ENCODE results near the gene RANBP3.
"Not testable (repeated sequence)": the region's sequence is repeated elsewhere in the genome, so short reads cannot be mapped to it uniquely, and the experiment has no call there.

The RANBP3 gene

DNA sequence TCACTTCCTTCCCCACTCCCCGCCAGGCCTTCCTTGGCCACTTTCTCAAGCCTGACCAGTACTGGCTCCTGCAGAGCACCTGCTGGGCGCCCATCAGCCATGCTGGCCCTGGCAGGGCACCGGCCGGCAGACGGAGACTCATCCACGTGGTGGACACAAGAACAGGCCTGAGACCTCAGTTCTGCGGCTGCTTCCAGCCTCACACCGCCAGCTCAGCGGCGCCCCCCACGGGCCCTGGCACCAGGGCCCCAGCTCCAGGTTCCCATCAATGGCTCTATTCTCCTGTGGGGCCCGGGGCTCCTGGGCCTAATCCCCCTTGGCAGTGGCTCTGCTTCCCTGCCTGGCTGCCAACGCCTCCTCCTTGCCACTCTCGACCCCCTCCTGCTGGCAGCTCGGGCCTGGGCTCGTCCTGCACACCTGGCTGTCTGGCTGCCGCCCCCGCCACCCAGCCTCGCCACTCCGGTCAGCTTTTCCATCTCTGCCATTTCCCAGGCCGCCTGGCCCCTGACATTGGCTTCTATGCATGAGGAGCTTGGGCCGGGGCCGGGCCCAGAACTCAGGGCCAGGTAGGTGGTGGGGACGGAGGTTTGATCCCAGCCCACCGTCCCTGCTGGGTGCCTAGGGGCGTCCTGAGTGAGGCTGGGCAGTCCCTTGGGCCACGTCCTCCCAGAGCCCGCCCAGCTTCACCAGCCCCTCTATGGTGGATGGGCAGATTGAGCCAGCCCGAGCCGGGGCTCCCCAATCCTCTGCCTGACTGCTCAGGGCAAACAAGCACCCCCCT is 80.6 kb downstream of the RANBP3 start:
- no peak for DNase-seq

DNA sequence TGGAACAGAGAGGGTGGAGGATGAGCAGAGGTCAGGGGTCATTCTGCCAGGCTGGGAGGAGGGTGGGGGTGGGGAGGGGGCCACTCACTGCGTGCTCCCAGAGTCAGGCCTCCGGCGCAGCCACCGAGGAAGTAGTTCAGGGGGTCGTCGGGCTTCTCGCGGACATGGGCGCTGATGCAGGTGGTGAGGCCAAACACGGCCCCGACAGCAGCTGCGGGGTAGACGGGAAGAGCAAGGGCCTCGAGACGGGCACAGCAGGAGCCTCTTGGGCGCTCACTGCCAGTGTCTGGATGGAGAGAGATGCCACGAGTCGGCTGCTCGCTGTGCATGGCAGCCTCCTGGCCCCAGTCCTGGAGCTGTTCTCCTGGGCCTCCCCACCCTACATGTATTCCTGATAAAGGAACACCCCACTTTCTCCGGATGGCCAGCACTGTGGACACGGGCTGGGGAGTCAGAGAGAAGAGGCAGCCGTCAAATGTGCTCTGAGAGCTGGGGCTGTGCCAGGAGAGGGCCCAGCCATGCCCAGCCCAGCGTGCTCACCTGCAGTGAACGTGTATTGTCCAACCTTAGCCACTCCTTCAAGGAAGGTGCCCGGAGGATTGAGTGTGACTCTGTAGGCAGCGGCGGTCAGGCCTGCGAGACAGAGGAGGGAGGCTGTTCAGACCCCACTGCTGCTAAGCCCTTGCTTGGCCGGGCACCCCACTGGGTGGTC is 81.4 kb downstream of the RANBP3 start:
- DNase-seq: no peak

DNA sequence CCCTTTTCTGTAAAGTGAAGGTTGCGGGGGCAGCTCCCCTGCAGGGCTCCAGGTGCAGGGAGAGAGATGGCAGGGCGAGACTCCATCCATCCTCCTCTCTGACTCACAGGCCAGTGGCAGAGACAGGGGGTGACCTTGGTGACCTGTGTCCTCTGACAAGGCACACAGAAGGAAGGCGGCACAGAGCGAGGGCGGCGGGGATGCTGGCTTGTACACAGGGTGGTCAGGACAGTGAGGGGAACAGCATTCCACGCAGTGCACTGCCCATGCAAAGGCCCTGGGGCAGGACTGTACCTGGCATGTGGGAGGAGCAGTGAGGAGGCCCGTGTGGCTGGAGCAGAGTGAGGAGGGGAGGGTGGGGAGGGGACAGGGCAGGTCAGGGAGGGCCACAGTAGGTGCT is 82.0 kb downstream of the RANBP3 start:
- no peak for DNase-seq

DNA sequence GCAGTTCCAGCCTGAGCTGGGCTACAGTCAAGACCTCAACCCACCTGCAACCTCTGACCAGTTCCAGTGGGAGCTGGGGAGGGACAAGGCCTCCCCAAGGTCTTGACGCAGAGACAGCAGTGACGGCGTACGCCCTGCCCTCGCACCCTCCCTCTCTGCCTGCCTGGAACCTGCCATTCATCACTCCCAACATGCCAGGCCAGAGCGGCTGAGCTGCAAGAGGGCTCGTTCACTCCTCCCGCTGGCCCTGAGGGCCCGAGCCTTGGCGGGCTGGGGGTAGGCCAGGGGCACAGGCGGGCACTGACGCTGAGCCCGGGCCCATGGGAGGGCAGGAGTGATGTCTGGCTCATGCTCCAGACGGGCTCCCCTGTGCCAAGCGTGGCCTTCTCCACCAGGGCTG is 82.5 kb downstream of the RANBP3 start:
- no peak for DNase-seq

DNA sequence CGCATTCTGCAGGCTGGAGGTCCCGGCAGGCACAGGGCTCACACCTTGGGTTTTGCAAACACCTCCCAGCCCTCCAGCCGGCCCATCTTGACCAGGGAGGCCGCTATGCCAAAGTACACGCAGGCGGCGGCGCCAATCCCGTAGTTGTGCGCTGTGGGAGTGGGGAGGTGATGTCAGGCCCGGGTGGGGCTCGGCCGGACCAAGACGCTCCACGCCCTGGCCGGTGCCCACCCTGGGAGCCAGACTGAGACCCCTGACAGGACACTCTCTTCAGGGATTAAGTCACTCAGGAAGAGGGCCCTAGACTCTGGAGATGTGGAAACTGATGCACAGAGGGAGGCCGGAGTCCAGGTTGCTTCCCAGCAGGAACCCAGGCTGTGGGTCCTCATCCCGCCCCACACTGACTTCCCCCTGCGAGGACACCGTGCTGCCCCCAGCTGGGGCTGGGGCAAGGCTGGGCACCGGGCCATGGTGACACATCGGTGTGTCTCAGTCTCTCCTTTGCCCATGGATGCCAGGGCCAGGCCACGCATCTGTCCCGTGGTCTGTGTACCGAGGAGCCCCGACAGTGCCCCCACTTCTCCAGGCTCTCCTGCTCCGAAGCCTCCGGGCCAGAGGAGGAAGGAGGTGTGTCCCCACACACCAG is 83.1 kb downstream of the RANBP3 start:
- no peak for DNase-seq

DNA sequence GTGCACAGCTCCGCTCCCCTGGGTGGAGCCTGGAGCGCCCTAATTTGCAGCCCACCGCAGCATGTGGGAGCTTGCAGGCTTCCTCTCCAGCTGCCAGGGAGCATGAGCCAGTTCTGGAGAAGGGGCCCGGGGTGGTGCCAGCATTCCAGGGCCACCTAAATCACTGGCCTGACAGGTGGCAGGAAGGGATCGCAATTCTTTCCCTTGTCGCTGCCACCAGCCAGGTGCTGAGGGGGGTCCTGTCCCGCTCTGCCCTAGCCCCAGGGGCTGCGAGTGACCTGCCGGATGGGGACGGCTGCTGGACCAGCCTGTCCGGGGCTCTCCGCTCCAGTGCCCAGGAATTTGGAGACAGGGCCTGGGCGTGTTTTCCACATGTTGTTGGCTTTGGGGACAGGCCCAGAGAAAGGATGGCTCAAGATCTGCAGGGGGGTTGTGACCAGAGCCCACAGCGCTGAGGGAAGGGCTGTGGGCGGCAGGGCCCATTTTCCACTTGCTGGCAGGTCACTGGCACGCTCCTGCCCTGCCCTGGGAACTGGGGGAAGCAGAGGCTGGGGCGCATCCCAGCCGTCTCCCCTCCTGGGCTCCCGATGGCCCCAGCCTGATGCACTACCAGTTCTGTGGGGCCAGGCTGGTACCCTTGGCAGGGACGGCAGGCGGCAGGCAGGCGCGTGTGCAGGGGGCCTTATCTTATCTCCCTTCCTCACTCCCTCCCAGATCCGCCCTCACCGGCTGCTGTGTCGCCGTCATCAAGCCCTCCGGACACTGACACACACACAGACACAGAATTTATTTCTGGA is 83.8 kb downstream of the RANBP3 start:
- DNase-seq: no peak

DNA sequence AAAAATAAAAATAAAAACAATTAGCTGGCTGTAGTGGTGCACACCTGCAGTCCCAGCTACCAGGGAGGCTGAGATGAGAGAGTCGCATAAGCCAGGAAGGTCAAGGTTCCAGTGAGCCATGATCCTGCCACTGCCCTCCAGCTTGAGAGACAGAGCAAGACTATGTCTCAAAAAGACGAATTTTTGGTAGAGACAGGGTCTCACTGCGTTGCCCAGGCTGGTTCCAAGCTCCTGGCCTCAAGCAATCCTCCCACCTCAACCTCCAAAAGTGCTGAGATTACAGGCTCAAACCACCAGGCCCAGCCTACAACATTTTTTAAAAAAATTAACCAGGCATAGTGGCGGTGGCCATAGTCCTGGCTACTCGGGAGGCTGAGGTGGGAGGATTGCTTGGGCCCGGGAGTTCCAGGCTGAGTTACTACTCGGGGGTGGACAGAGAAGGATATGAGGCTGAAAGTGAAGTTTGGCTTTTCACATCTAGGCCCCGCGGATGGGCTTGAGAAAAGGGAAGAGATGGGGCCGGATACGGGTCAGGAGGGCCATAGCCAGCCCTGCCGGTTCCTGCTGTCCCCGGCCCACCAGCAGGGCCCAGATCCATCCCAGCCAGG is 84.5 kb downstream of the RANBP3 start:
- DNase-seq: no peak

DNA sequence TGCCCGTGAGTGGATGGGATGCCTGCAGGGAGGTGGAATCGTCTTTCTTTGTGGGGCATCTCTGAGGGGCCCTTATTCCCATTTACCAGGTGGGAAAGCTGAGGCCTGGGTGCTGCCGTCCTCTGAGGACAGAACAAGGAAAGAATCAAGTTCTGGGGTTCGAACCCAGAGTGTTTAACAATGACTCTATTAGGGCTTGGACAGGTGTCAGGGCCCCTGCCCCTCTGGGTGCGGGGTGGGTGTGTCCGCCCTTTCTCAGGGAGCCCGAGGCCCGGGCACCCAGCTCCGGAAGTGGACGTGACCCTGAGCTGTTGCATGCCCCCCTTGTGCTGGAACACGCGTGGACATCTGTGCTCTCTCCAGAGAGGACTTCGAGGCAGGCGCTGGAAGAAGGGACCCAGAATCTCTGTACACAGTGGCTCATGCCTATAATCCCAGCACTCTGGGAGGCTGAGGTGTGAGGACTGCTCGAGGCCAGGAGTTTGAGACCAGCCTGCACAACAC is 85.1 kb downstream of the RANBP3 start:
- DNase-seq: no peak

DNA sequence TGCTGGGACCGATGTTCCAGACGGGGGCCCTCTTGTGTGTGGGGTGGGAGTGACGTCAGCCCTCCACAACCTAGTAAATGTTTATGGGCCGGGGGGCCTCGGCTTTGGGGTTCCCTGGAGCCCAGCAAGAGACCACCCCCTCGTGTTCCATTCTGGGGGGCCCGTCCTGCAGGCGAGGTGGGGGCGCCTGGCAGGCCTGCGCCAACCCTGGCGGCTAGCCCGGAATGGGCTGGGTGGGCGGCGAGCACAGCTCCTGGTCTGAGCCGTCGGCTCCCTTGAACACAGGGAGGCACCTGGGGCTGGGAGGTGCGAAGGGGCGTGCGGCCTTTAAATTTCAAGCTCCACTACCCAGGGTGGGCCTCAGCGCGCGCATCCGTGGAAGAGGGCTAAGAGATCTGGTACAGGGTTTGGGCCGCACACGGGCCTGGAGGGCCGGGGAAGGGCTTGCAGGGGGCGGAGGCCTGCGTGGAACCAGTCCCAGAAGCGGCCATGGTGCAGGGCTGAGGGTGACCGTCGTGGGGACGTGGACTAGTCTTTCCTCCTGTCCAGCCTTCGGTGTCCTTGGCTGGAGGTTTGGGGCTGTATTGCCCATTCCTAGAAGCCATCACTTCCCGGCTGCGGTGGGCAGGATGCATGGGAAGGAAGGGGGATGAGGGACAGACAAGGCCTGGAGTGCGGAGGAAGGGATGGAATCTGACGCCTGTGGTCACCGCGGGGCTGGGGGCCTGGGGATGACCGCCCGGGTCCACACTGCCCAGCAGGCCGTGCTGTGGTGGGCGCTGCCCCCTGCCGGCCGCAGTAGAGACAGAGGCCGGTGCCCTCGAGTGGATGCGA is 85.8 kb downstream of the RANBP3 start:
- DNase-seq: no peak

DNA sequence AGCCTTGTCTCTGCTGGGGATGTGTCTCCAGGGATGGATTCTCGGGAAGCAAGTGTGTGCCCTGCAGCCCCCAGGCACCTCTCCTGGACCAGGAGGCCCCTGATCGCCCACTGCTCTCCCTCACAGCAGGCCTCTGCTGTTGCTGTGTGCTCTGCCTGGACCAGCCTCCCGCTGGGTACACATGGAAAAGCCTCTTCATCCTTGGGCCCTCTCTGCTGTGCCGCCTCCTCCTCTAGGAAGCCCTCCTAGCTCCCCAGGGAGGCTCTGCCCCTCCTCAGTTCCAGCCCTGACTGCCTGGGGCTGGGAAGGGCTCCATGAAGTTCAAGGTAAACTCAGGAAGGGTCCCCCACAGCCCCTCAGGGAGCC is 86.4 kb downstream of the RANBP3 start:
- no peak for DNase-seq

DNA sequence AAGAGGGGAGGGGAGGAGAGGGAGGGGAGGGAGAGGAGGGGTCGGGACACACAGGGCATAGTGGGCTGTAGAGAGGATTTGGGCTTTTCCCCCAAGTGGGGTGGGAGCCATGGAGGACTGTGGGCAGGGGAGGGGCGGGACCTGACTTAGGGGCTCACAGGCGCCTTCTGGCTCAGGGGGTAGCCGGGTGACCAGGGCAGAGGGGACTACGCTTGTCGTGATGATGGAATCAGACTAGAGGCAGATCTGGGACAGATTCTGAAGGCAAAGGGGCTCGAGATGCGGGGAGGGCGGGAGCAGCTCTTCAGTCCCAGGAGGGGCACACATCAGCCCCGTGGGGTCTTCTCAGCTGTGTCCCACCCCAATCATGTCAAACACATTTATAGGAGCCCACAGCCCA is 87.8 kb downstream of the RANBP3 start:
- no peak for DNase-seq

DNA sequence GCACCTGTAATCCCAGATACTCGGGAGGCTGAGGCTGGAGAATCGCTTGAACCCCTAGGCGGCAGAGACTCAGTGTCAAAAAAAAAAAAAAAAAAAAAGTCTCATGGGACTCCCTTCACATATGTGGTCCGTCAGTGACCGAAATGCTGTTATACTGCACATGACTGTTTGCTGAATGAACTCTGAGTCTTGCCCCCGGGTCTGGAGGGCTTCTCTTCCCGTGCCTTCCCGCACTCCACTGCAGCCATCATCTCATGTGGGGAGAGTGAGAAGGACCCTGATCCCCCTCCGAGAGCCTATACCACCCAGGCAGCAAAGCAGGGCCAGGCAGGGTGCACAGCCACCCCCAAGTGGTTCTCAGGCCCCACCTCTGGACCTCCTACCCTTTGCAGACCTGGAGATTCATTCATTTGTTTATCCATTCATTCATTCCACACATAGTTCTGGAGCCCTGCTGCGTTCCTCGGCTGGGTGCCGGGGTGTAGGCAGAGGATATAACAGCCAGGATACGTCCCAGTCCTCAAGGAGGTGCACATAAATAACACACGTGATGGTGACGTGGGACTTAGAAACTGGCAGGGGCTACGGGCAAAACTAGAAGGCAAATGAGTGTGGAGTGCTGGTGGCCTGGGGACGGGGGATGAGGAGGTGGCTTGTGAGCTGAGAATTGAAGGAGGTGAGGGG is 88.5 kb downstream of the RANBP3 start:
- no peak for DNase-seq

DNA sequence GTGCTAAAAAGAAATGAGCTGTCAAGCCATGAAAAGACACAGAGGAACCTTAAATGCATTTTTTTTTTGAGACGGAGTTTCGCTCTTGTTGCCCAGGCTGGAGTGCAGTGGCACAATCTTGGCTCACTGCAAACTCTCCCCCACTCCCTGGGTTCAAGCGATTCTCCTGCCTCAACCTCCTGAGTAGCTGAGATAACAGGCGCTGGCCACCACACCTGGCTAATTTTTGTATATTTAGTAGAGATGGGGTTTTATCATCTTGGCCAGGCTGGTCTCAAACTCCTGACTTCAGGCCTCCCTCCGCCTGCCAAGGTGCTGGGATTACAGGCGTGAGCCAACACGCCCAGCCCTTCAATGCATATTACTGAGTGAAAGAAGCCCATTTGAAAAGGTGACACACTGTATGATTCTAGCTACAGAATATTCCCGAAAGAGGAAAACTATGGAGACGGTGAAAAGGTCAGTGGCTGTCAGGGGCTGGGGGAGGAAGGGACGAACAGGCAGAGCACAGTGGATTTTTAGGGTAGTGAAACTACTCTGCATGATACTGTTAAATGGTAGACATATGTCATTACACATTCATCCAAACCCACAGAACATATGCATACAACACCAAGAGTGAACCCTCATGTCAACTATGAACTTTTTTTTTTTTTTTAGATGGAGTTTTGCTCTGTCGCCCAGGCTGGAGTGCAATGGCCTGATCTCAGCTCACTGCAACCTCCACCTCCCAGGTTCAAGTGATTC is 93.7 kb downstream of the RANBP3 start:
- not testable (repeated sequence) for DNase-seq

DNA sequence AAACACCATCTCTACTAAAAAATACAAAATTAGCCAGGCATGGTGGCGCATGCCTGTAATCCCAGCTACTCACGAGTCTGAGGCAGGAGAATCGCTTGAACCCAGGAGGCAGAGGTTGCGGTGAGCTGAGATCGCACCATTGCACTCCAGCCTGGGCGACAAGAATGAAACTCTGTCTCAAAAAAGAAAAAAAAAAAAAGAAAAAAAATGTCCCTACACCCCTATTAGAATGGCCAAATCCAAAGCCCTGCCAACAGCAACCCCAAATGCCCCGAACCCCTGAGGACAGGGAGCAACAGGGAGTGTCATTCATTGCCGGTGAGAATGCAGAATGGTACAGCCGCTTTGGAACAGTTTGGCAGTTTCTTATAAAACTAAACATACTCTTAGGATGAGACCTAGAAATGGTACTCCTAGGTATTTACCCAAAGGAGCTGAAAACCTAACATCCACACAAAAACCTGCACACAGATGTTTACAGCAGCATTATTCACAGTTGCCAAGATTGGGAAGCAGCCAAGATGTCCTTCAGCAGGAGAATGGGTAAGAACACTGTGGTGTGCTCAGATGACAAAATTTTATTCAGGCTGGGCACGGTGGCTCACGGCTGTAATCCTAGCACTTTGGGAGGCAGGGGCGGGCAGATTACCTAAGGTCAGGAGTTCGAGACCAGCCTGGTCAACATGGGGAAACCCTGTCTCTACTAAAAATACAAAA is 94.6 kb downstream of the RANBP3 start:
- not testable (repeated sequence) for DNase-seq

DNA sequence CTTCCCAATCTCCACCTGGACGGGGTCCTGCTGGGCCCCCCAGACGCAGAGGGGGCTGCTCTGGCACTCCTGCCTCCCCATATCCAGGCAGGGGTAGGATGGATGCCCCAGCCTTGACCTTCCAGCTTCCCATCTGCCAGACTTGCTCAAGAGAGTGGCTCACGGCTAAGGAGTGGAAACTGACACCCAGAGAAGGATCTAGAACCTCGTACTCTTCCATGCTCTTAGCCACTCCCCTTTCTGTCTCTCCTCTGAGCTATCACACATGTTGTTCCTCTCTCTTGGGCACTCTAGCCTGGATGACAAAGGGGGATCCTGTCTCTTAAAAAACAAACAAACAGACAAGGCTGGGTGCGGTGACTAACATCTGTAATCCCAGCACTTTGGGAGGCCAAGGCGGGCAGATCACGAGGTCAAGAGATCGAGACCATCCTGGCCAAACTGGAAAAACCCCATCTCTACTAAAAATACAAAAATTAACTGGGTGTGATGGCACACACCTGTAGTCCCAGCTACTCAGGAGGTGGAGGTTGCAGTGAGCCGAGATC is 95.4 kb downstream of the RANBP3 start:
- DNase-seq: no peak

DNA sequence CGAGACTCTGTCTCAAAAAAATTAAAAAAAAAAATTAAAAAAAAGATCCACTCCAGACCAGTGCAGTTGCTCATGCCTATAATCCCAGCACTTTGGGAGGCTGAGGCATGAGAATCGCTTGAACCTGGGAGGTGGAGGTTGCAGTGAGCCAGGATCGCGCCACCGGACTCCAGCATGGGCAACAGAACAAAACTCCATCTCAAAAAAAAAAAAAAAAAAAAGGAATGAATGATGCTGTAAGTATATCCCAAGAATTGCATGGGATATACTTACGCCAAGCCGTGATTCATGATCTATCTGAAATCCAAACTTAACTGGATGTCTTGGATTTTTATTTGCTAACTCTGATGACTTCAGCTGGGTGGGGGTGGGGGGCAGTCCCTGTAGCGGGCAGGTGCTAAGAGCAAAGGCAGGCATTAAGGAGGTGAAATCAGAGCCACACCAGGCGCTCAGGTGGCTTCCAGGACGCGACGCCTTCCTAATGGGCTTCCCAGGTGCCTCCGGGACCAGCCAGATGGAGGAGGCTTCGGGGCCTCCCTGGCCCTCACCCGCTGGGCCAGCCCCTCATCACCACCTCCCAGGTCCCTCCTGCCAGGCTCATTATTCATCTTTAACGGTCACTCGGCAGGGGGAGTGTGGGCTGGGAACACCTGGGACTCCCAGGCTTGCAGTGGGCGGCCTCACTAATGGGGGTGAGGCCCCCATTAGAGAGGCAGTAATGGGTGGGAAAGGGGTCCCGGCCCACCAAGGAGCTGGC is 96.2 kb downstream of the RANBP3 start:
- no peak for DNase-seq

DNA sequence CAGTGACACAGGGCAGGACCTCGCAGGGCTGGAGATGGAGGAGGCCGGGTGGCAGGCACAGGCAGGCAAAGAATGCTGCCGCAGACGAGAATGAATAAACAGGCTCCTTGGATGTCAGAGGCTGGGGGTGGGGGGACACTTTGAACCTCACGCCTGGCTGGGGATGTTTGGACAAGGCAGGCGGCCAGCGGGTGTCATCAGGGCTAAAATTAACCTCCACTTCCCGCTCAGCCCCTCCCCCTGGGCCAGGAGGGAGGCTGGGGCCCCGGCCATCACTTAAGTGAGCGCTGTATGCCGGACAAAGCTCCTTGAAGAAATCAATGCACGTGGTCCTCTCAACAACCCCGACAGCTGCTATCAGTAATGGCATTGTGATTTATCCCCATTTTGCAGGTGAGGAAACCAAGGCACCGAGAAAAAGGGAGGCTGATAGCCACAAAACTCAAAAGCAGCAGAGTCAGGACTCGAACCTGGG is 97.3 kb downstream of the RANBP3 start:
- DNase-seq: no peak

DNA sequence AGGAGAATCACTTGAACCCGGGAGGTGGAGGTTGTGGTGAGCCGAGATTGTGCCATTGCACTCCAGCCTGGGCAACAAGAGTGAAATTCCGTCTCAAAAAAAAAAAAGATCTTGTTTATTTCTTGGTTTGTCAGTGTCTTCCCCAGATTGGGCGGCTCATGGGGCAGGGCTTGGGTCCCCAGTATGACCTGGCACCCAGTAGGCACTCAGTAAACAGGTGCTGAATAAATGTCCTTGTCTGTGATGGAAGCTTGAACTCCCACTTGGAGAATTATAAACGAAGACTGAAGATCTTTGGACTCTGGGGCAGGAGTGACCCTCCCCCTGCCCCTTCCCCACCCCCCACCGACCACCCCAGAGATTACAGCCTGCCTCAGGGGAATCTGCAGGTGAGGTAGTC is 97.7 kb downstream of the RANBP3 start:
- no peak for DNase-seq
